HG03520 (cell line): ENCODE data around the gene TASP1.

Source experiments
- ATAC-seq: cut with Tn5 transposase; IDR thresholded peaks from one replicate; pipeline ENCODE4 v1.9.1; 2021; ENCODE audit warnings: mild to moderate bottlenecking, moderate library complexity; ENCODE audit not compliant: unreplicated experiment

Gene TASP1

DNA sequence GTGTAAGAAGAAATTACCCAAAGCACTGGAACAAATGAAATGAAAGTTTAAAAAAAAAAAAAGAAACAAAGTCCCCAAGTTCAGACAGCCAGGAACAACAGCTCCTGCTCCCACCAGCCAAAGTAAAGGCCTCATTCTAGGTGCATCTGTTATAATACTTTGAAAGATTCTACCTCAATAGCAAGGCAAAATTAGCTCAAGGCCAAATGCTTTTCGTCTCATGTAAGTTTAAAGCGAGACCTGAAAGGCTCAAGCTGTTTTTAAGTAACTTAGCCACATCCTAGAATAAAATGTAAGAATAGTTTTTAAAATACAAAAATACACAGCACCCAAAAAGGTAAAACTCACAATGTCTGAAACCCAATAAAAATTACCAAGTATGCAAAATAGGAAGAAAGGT lies 64.7 kb downstream of the TASP1 start:
- ATAC-seq, result no peak

DNA sequence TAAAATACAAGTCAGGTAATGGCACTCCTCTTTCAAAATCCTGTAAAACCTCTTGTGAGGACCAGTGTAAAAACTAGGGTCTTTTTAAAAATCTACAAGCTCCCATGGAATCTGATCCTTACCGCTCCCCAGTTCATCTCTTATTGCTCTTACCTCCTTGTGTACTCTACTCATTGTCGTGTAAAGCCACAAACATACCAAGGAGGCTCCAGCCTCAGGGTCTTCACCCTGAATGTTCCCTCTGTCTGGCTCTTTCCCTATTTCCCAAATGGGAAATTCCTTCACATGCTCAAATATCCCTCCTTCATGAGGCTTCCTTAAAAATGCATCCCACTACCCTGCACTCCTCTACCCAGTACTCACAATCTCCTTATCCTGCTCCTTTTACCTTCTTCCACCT lies 67.1 kb downstream of the TASP1 start:
- no peak for ATAC-seq

DNA sequence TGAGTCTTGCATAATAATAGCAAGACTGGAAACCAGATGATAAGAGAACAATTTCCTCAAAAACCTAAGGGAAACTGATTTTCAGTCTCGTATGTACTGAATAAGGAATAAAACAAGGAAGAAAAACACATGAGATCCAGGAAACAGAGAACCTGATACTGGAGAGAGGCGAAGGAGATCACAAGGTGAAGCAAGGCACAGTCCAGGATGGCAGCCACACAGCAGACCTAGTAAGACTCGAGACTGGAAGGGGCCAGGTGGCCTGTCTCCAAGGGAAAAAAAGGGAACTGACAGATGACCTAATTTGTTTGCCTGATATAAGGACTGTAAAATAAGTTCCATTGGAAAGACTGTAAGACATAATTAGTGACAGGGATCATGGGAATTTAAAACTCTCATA lies 71.1 kb downstream of the TASP1 start:
- no peak for ATAC-seq

DNA sequence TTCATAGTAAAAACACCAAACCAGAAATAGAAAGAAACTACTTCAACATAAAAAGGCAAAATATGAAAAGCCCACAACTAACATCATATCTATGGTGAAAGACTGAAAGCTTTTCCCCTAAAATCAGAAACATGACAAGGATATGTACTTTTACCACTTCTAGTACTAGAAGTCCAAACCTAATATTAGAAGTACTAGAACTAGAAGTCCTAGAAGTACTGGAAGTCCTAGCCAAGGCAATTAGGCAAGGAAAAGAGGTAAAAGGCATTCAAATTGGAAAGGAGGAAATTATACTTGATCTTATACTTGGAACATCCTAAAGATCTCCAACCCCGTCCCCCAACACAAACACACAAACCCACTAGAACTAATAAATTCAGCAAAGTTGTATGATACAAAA lies 74.9 kb downstream of the TASP1 start:
- ATAC-seq, result no peak

GRCh38 chr20:13554706-13555105 lies 84.0 kb downstream of the TASP1 start:
- ATAC-seq, result no peak

GRCh38 chr20:13554076-13554475 lies 84.7 kb downstream of the TASP1 start:
- ATAC-seq, result no peak

DNA sequence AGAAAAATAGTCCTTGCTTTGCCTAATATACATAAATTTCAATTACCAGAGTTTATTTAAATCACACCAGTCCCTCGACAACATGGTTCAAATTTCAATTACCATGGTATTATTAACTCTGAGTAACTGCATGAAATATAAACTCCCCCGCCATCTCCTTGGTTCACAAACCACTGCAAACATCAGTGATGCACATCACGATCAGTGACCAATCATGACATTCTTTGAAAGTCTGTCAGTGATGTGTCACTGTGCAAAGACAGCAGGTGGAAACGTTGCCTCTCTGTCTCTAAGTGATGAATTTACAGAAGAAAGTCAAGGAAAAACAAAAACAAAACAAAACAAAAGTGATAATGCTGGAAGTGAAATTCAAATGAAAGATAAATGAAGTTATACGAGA lies 86.7 kb downstream of the TASP1 start:
- no peak for ATAC-seq

DNA sequence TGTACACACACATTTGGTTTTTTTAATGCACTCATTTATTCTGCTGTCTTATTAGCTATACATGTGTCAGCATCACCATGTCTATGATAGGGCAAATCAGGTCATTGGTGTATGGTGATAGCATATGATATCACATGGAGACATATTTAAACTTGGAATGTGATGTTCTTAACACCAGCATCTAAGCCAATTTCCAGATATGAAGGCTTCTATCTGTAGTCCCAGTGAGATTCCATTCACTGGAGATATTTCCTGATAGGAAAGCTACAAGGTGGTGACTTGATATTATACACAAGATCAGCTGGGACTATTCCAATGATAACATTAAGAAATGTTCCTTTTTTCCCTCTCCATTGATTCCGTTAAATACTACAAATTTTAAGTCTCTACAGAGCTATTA lies 89.3 kb downstream of the TASP1 start:
- ATAC-seq, result no peak

DNA sequence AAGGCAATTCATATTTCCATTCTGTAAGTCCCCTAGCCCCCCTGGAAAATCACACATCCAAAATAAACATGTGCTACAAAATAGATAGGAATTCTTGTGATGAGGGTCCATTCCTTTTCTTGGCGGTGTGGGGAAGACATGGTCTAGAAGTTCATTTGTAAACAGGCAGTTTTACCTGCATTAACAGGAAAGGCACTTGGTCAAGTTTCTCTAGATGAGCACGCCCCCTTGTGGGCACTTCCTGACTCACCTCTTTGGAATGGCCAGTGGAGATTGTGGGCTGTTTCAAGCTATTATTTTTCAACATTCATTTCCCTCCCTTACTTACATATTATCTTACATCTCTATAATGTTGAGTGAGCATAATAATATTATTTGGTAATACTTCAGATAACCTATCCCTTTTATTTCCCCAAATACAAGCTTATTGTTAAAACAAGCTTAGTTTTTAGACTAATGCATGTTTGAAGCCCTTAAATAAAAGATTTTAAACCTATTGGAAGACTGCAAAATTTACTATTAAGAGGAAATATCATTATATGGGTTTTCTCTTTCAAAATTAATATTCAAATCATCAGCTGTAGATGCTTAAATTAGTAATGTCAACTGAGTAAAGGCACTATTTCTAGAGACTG lies 92.1 kb downstream of the TASP1 start:
- no peak for ATAC-seq

- no peak for ATAC-seq
These were observed 92.9 kb downstream of the TASP1 start for GRCh38 chr20:13545790-13546189.

DNA sequence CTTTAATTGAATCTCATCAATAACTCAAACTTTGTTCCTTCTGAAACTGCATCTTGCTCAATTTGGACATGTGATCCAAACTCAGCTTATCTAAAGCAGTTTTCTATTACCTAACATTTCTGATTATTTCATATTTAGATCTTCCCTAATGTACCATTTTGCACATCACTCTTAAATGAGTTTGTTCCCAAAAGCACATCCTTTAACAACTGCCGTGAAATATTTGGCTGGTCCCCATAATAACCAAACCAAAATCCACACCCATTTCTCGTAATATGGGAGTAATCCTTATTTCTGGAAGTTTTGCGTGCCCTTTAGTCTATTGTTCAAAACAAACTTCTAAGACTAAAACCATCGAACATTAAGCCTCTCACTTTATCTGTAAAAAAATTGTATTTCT lies 94.9 kb downstream of the TASP1 start:
- ATAC-seq, result no peak

GRCh38 chr20:13535627-13536026 lies 103.1 kb downstream of the TASP1 start:
- no peak for ATAC-seq

DNA sequence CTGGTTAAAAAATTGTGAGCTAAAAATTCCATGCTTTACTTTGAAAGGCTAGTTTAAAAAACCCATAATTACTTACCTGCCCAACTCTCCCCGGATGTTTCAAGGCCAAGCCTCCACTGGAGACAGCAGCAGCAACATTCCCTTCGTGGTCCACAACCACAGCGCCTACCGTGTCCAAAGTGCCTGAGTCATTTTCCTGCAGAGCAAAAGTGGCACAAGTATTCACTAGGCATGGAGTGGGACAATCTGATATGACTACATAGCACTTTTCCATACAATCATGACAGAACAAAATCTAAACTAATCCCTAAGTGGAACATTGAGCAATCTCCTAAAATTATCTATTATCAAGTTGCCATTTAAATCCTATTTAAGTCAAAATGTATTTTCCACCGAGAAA lies 104.8 kb downstream of the TASP1 start:
- ATAC-seq, result no peak

DNA sequence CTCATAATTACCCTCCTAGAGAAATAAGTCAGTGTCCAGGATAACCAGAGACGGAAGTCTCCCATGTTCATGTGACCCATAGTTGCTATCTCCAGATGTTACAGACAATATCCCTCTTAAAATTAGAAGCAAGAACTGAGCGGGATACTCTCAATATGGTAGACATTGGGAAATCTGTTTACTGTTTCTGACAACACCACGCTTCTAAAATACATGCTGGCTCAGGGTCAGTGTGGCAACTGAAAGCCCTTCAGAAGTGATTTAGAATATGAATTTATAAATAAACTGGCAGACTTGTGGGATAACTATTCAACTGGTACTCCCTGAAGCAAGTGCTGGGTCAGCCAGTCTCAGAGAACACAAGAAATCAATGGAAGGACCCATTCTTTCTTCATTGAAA lies 108.6 kb downstream of the TASP1 start:
- no peak for ATAC-seq

DNA sequence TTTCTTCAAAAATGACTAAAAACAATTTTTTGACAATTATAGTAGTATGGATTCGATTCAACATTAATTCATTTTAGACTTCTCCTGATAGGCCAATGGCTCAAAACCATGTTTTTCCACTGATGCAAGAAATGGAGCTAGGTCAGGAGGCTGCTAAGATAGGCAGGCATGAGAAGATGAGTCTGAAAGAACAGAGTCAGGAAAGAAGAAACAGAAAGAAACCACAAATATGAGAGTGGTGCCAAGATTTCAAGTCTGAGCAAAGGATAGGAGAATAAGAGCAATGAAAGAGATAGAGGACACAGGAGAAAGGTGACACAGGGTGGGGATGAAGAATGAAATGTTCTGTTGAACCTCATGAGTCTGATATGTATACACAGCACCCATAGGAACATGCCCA lies 112.2 kb downstream of the TASP1 start:
- no peak for ATAC-seq

DNA sequence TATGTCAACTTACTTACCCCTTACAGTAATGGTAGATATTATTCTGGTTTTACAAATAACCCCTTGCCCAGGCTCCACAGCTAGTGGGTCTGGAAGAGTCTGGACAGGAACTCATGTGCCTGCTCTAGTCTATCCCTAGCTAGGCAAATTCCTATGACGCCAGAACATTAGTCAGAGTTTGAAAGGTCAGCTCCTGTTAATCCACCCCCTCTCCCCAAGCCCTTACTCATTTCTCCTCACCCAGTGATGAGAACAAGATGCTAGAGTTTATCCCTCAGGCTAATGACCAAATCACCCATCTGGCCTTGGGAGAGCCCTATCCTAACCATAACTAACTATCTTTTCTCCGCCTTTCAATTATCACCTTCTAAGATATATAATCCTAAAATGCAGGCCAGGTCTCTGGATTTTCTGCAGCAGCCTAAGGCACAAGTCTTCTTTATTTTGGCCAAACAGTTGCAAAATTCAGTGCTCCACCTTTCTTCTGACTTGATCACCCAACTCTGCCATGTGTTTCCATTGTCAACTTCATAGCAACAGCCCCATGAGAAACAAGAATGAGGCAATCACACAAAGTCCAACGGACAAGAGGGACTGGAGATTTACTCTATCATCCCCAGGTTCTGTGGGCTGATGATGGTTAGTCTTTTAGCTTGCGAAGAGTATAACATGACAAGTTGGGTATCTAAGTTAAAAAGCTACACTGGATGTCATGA lies 113.3 kb downstream of the TASP1 start:
- ATAC-seq, result no peak

DNA sequence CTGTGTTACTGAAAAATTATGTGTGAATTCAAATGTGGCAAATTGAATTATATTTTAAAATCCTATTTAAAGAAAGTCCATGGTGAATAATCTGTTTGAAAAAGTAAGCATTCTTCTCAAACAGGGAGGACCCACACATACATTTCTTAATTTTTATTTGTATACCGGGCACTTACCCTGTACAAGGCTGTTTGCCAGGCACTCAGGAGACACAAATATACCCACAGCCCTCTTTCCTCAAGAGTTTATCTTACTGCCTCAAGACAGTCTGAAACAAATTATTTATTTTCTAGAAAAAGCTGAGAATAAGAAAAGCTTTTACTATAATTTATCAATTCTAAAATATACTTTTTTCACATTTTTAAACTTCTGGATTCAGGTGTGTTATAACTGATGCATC lies 114.4 kb downstream of the TASP1 start:
- no peak for ATAC-seq

DNA sequence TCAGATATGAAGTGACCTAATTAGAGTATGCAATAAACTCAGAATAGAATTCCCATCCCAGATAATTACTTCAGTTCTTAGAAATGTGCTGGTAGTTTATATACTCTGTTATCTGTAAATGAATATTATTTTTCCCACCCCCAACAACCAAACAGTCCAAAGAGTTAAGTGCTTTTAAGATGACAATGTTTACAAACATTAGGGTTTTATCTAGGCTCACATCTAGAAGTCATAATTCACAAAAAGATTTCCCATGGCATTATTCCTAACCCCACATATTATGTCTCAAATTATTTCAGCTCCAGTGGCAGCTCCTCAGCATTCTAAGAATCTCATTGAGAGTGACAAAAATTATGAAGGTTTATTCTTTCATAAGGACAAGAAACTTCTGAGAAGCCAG lies 120.9 kb downstream of the TASP1 start:
- ATAC-seq, result no peak

- no peak for ATAC-seq
These were observed 122.8 kb downstream of the TASP1 start for GRCh38 chr20:13515796-13516558.

DNA sequence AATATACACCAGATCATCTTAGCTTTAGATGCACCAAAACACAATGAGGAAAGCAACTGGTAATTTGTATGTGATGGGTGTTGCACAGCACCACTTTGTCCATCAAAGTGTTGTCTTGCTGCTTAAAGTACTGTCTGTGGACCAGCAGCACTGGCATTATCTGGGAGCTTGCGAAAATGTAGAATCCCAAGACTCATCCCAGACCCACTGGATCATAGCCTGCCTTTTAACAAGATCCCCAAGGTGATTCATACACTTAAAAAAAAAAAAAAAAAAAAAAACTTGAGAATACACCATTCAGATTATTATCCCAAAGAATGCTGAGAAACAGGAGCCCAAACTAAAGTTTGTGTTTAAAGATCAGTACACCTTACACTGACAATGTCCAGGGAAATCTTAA lies 123.4 kb downstream of the TASP1 start:
- no peak for ATAC-seq

- ATAC-seq, result no peak
These were observed 127.8 kb downstream of the TASP1 start for GRCh38 chr20:13510837-13511488.

- no peak for ATAC-seq
These were observed 131.1 kb downstream of the TASP1 start for GRCh38 chr20:13507646-13508045.
